ENCODE data around the gene DNM3.

DNA sequence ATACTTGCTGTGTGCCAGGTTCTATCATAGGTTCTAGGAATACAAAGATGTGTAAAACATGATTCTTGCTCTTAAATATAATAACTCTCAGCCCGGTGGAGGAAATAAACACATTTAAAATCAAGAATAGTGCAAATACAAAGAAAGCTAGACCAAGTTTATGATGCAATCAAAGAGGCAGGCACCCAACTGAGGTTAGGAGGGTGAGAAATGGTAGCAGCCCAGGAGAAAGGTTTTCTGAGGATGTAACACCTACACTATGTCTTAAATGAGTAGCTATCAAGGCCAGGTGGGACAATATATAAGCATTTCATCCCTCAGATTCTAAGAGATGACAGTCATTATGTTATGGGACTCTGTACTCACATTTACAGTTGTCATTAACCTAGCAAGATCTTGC, 612.3 kb downstream of the DNM3 start:
- TF ChIP-seq CTCF (IDR thresholded peaks at IDR 0.05; ENCODE audit: low read length) = no peak
- TF ChIP-seq EZH2phosphoT487 (IDR thresholded peaks at IDR 0.05; ENCODE audit: low read length) = no peak
